Sigmoid colon (tissue), 4 donors: Measurements from ENCODE around the gene MLC1.

Experiments used
- EP300 ChIP-seq, 4 donors: sonication (generic); formaldehyde crosslinking; IDR thresholded peaks; one replicate each; pipeline ENCODE4 v1.6.1; 2017; ENCODE audit warnings: antibody characterized with exemption in 4 of 4
- POLR2A ChIP-seq, 2 donors: fragments of 450-650 bp; IDR thresholded peaks; one replicate each; pipeline ENCODE4 v1.6.1; 2016; ENCODE audit warnings: antibody characterized with exemption in 2 of 2, mild to moderate bottlenecking in 2 of 2, moderate library complexity in 2 of 2
- POLR2AphosphoS5 ChIP-seq, 4 donors: sonication (generic); formaldehyde crosslinking; IDR thresholded peaks; one replicate each; pipeline ENCODE4 v1.6.1; 2017; ENCODE audit warnings: antibody characterized with exemption in 4 of 4
- TF ChIP-seq, protein P1 (sequence below), 4 experiments: fragments of 450-650 bp in 3 of 4; fragments of 200-600 bp in 1 of 4; IDR thresholded peaks; one replicate each; pipeline ENCODE4 v1.5.1; 2016 to 2019; ENCODE audit warnings: antibody characterized with exemption in 4 of 4, mild to moderate bottlenecking in 3 of 4, moderate library complexity in 2 of 4

DNA sequence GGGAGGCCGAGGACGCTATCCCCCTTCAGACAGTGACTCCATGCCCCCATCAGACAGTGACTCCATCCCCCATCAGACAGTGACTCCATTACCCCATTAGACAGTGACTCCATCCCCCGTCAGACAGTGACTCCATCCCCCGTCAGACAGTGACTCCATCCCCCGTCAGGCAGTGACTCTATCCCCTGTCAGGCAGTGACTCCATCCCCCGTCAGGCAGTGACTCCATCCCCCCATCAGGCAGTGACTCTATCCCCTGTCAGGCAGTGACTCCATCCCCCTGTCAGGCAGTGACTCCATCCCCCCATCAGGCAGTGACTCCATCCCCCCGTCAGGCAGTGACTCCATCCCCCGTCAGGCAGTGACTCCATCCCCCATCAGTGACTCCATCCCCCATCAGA, 18.0 kb downstream of the MLC1 start:
- TF ChIP-seq POLR2A (IDR thresholded peaks at IDR 0.05): no peak
- TF ChIP-seq, protein P1, sequence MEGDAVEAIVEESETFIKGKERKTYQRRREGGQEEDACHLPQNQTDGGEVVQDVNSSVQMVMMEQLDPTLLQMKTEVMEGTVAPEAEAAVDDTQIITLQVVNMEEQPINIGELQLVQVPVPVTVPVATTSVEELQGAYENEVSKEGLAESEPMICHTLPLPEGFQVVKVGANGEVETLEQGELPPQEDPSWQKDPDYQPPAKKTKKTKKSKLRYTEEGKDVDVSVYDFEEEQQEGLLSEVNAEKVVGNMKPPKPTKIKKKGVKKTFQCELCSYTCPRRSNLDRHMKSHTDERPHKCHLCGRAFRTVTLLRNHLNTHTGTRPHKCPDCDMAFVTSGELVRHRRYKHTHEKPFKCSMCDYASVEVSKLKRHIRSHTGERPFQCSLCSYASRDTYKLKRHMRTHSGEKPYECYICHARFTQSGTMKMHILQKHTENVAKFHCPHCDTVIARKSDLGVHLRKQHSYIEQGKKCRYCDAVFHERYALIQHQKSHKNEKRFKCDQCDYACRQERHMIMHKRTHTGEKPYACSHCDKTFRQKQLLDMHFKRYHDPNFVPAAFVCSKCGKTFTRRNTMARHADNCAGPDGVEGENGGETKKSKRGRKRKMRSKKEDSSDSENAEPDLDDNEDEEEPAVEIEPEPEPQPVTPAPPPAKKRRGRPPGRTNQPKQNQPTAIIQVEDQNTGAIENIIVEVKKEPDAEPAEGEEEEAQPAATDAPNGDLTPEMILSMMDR (IDR thresholded peaks at IDR 0.05): no peak
- TF ChIP-seq POLR2AphosphoS5 (IDR thresholded peaks at IDR 0.05): no peak
- TF ChIP-seq EP300 (IDR thresholded peaks at IDR 0.05): no peak
